HG02973 (cell line): ENCODE results near the gene ANKS1B.
"Not testable (repeated sequence)": the region's sequence is repeated elsewhere in the genome, so short reads cannot be mapped to it uniquely, and the experiment has no call there.

Source experiments
- ATAC-seq: cut with Tn5 transposase; IDR thresholded peaks from one replicate; pipeline ENCODE4 v1.9.1; 2021; ENCODE audit warnings: moderate library complexity; ENCODE audit not compliant: unreplicated experiment

ANKS1B gene

GRCh38 chr12:98983647-98984046, 1001.1 kb downstream of the ANKS1B start:
- ATAC-seq: no peak

- no peak for ATAC-seq
Measured at GRCh38 chr12:98980508-98980907, 1004.2 kb downstream of the ANKS1B start.

GRCh38 chr12:98977186-98977585, 1007.5 kb downstream of the ANKS1B start:
- ATAC-seq: no peak

GRCh38 chr12:98974767-98975381, 1009.9 kb downstream of the ANKS1B start:
- ATAC-seq: no peak

GRCh38 chr12:98973395-98973794, 1011.3 kb downstream of the ANKS1B start:
- ATAC-seq: no peak

GRCh38 chr12:98970950-98971349, 1013.8 kb downstream of the ANKS1B start:
- ATAC-seq: no peak

GRCh38 chr12:98970210-98970609, 1014.5 kb downstream of the ANKS1B start:
- no peak for ATAC-seq

- no peak for ATAC-seq
Measured at GRCh38 chr12:98968896-98969295, 1015.8 kb downstream of the ANKS1B start.

GRCh38 chr12:98957135-98957534, 1027.6 kb downstream of the ANKS1B start:
- ATAC-seq: not testable (repeated sequence)

- peak; percentile 93 for ATAC-seq
Measured at GRCh38 chr12:98955284-98955683, 1029.5 kb downstream of the ANKS1B start.

- ATAC-seq: no peak
Measured at GRCh38 chr12:98954506-98954905, 1030.2 kb downstream of the ANKS1B start.

- no peak for ATAC-seq
Measured at GRCh38 chr12:98951406-98951805, 1033.3 kb downstream of the ANKS1B start.

- ATAC-seq: no peak
Measured at GRCh38 chr12:98948343-98948949, 1036.3 kb downstream of the ANKS1B start.

- no peak for ATAC-seq
Measured at GRCh38 chr12:98945864-98946263, 1038.9 kb downstream of the ANKS1B start.

- no peak for ATAC-seq
Measured at GRCh38 chr12:98939926-98940325, 1044.8 kb downstream of the ANKS1B start.

GRCh38 chr12:98939350-98939749, 1045.4 kb downstream of the ANKS1B start:
- no peak for ATAC-seq

GRCh38 chr12:98935847-98936246, 1048.9 kb downstream of the ANKS1B start:
- no peak for ATAC-seq

- ATAC-seq: no peak
Measured at GRCh38 chr12:98922871-98923270, 1061.9 kb downstream of the ANKS1B start.

- no peak for ATAC-seq
Measured at GRCh38 chr12:98918176-98918863, 1066.4 kb downstream of the ANKS1B start.

GRCh38 chr12:98916106-98916505, 1068.6 kb downstream of the ANKS1B start:
- ATAC-seq: no peak

GRCh38 chr12:98912401-98912974, 1072.2 kb downstream of the ANKS1B start:
- no peak for ATAC-seq

GRCh38 chr12:98911396-98911795, 1073.3 kb downstream of the ANKS1B start:
- no peak for ATAC-seq
